NCI-H69 (cell line): ENCODE measurements around the gene FCER1A.
"Not testable (repeated sequence)": the region's sequence is repeated elsewhere in the genome, so short reads cannot be mapped to it uniquely, and the experiment has no call there.

ENCODE experiments used
- DNase-seq: peaks from one replicate; lab custom pipeline; 2025; lab: John Stamatoyannopoulos, UW

FCER1A gene

DNA sequence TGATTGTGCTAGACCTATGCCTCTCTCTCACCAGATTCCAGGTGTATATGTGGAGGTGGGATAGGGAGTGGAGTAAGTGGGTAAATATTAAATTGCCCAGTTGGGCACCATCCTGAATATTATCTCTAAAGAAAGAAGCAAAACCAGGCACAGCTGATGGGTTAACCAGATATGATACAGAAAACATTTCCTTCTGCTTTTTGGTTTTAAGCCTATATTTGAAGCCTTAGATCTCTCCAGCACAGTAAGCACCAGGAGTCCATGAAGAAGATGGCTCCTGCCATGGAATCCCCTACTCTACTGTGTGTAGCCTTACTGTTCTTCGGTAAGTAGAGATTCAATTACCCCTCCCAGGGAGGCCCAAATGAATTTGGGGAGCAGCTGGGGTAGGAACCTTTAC lies at the start of gene FCER1A:
Gene FCER1A (plus strand): TSS at position 242 of the 400 bp plus-strand sequence. CDS start 29 bp downstream, at position 271.
- no peak for DNase-seq

DNA sequence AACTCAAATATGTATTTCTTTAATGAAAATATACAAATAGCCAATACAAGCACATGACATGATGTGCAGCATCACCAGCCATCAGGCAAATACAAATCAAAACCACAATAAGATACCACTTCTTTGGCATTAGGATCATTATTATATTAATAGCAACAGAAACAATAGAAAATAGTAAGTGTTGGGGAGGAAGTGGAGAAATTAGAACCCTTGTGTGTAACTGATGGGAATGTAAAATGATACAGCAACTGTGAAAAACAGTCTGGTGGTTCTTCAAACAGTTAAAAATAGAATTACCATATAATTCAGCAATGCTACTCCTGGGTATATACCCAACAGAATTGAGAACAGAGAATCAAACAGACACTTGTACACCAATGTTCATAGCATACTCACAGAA lies 40.8 kb upstream of the FCER1A start:
- DNase-seq, result no peak

DNA sequence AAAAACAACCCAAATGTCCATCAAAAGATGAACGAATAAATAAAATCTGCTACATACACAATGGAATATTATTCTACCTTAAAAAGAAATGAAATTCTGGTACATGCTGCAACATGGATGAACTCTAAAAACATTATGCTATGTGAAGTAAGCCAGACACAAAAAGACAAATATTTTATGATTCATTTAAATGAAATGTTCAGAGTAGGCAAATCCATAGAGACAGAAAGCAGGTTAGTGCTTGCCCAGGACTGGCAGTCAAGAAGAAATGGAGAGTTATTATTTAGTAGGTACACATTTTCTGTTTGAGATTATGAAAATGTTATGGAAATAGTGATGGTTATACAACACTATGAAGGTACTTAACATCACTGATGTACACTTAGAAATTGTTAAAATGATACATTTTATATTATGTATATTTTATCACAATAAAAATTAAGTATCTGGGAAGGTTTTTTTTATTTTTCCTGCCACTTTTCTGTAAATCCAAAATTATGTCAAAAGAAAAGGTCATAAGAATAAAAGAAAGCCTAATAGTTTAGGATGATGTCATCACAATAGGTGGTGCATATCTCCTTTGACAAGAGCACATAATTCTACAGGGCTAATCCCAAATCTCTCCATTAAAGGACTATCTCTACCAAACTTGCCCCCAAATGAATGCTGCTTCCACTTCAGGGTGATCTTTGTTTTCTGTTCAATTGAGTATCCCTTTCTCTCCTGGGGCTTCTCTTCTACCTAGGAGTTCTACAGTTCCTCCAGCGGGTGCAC lies 40.2 kb upstream of the FCER1A start:
- no peak for DNase-seq

DNA sequence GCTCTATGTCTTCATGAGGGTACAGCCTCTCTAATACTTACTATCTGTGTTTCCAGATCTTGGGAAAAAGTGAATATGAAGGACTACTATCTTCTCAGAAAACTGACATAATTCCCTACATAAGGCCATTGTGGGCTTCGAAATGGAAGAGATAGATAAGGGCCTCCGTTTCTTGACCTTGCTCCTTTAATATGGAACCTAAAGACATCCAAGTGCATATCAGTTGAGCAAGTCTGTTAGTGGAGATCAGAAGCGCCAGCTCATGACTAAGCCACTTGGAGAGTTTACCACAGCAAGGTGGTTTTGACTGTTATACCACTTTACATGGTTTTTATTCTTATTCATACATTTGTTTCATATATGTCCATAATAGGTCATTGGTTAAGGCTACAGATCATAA lies 35.3 kb upstream of the FCER1A start:
- no peak for DNase-seq

DNA sequence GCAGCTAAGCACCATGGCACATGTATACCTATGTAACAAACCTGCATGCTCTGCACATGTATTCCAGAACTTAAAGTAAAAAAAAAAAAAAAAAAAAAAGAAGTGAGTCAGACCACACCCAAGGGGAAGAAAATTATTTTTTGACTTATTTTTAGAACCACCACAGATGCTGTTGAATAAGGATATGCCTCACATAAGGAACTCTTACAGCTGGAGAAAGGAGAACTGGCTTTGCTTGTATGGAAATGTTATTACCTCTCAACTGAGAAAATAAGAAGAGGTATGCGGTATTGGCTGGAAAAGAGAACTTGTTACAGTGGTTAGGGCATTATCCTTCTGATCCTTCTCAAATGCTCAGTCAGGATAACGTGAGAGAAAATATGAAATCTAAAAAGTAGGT lies 27.5 kb upstream of the FCER1A start:
- DNase-seq, result no peak

DNA sequence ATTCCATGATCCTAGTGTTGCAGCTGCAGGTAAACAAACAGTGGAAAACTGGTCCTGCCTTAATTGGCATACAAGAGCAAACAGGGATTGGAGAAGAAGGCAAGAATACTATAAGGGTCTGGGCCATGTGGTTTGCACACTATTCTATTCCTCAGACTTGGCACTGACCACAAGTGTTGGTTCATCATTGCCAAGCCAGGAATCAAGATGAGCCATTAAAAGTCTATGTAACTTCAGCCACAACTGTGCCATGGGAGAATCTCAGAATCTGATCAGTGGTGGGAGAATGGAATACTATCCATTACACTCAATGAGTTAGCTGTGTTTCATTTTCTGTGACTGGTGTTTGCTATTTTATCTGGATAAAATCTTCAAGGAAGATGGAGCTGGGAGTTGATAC lies 26.2 kb upstream of the FCER1A start:
- no peak for DNase-seq

DNA sequence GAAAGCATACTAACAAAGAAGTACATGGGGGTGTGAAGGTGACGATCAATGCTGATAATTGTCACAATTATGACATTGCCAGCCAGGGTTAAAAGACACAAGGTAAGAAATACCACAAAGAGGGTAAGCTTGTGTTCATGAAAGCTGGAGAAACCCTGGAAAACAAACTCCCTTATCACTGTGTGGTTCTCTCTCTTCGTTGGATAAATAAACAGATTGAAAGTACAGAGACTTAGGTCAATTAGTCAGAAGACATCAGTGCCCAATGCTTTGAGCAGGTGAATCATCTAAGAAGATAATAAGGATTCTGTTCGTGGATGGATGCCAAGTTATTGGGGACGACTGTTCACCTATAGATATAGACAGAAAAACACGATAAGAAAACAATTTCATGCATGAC lies 22.4 kb upstream of the FCER1A start:
- no peak for DNase-seq

DNA sequence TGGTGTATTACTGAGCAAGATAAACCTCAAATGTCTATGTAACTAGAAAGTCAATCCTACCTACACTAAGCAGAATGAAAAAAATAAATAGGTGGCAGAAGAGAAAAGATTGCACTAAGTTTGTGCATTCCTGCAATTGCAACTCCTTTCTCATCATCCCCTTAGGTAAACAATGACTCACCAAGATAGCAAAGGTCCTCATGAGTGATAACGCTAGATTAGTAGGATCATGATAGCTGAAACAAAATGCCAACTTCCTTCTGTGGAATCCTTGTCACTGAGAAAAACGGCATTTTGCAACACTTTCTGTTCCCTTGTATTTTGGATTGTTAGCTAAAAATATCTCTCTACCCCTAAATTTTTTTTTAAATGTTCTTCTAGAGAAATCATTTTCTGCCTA lies 20.0 kb upstream of the FCER1A start:
- DNase-seq, result no peak

DNA sequence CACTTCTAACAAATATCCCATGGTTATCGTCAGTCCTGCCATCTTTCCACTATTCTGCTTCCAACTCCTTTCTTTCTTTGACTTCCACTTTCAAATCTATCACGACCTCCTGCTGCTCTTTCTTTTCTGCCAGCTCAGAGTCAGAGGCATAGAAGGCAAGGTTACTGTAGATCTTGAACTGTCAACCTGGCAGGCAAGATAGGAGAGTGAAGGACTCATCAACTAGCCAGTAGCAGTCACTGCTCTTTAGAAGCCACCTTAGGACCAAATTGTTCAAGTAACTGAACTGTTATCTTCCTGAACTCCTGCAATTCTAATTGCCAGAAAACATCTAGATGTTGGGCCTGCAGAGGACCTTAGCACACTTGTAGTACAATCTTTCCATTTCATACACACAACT lies 13.1 kb upstream of the FCER1A start:
- no peak for DNase-seq

DNA sequence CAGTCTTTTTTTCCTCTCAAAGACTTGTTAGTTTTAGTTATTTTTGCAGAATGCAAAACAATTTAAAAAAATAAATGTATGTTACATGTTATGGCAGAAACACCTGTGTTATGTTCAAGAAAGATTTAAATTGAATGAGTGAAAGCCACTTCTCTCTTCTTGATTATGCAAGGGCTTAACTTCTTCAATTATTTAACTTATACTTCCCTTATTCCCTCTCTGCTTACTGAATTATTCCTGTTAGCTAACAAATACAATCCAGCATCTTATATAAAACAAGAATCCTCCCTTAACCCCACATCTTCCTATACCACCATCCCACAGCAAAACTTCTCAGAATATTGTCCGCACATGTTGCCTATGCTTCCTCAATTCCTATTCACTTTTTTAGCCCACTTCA lies 10.7 kb upstream of the FCER1A start:
- DNase-seq, result no peak

DNA sequence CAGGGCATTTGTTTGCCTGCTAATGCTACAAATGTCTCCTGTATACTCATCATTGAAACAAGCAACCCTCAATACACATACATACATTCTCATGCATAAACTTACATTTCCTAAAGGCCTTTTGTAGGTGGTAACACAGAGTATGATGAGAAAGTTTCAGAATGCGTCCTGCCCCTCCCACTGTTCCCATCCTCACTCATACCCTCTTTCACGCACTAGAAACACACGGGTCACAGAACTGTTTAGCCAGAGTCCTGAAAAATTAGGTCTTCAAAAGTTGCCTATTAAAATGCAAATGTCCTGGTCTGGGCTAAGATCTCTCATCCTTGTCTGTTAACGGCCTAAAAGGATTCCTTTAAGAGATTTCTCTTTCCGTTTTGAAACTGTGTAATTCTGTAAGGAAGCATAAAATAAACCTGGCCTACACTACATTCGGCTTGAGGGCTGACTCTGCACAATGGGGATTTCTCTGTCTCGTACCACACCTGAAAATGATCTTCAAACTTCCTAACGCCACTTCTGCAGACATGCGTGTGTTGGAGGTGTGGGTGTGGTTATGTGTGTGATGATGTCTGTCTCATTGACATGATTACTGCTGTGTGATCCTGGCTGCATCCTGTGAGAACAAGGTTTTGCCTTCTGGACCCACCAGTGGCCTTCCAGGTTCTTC lies 5.3 kb upstream of the FCER1A start:
- DNase-seq, result no peak

DNA sequence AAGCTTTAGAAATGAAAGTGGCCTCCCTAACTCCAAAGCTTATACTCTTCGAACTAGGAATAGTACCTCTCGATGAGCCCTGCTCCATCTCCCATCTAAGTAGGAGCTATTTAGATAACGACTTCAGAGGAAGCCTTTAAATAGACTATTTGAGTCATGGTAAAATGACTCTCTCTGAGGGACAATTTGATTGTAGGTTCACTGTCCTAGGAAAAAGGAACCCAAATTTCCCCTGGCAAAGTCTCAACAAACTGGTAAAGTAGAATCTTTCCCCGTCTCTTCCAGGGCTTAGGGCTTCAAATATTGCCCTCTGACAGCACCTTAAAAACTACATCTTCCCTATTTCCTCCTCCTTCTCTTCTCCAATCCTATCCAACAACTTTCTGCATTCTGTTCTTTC lies 2.0 kb upstream of the FCER1A start:
- no peak for DNase-seq

DNA sequence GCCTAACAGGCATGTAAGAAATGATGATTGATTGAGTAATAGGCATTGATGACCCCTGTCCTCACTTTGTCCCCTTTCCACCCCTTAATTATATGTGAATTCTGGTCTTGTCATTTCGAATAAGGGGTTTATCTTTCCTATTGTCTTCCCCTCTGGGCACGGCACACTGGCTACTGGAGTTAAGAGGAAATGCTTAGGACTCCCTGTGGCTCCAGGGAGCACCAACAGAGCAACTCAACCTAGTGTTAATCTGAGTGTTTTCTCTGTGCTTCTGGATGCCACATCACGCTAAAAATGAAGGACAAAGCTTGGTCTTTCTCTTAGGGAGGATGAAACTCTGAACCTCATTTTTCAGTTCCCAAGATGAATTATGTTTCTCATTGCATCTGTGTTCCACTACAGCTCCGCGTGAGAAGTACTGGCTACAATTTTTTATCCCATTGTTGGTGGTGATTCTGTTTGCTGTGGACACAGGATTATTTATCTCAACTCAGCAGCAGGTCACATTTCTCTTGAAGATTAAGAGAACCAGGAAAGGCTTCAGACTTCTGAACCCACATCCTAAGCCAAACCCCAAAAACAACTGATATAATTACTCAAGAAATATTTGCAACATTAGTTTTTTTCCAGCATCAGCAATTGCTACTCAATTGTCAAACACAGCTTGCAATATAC lies 5.3 kb downstream of the FCER1A start:
- no peak for DNase-seq

DNA sequence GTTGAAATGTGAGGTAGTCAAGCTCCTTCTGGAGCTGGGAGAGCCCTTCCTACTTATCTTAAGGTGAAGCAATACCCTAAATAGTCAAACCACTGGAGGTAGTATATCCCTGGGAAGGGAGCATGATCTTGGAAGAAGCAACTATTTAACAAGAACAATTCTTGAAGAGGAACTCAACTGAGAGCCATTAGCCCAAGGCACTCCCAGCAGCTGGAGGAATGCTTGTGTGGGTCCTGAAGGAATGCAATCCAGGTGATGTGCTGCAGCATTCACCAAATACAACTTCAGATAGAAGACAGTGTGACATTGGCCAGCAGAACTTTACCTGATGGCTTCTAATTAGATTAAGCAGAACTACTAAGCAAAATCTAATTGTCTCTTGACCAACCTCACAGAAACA lies 9.5 kb downstream of the FCER1A start:
- DNase-seq, result no peak

DNA sequence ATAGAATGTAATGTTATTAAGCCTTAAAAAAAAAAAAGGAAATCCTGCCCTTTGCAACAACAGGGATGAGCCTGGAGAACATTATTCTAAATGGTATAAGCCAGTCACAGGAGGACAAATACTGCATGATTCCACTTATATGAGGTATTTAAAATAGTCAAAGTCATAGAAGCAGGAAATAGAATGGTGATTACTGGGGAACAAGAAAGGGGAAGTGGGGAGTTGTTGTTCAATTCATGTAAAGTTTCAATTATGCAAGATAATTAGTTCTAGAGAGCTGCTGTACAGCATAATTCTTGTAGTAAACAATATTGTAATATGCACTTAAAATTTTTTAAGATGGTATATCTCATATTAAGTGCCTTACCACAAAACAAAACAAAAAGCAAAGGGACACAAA lies 13.2 kb downstream of the FCER1A start:
- no peak for DNase-seq

DNA sequence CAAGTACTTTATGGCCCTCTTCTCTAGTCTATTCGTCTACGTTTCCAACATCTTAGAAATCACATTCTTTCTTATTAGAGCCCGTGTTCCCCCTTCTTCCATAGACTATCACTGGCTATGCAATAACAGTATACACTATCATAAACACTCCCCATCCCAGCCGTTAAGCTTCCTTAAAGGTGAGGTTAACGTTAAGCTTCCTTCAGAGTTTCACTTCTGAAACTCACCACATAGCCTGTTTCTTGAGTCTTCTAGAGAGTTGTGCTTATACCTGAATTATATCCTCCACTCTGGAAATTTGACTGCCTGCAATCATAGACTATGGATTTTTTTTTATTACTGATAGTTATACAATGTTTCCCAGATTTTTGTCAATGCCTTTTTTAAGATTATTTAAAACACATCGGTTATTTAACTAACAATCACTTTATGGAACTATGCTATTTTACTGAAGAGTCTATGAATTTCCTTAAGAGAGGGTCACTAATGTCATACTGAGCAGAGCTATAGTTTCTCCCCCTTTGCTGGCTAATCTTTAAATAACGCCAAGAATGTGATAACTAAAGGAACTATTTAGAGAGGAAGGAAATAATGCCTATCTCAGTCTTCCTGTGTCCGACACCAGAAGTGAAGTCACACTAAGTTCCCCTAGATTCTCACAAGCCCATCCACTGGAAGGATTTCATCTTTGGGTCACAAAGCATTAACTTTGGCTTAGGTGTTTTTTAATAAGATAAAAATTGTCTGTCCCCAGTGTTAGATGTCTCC lies 16.8 kb downstream of the FCER1A start:
- no peak for DNase-seq

DNA sequence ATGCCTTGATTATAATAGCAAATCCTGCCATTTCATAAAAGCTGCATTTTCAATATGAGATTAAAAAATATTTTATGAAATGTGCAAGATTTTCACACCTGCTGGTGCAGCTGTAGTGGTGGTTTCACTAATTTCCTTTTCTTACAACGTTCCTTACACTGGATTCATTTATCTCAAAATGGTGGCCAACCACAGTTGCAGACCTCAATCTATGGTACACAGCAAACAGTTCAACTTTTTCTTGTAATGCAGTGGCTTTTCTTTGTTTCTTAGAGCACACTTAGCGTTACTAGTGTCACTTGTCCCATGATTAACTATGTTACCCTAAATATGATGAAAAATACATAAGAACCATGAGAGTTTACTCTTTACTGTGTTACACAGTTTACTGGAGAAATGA lies 32.7 kb downstream of the FCER1A start:
- no peak for DNase-seq

DNA sequence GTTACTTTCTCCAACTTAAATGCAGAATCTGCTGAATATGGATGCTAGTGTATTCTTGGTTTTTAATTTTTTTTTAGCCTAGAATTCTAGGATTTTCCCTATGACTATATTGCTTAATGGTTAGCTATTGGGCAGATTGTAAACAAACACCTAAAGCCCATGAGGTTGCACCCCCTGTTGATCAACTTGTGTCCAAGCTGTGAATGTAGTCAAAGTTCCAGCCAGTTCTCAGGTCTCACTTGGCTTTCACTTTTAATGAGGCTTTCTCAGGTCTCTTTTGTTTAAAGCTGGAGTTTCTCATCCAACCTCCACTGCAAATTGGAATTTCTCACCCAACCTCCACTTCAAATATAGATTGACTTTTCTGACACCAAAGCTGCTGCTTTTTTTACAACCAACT lies 35.9 kb downstream of the FCER1A start:
- no peak for DNase-seq

DNA sequence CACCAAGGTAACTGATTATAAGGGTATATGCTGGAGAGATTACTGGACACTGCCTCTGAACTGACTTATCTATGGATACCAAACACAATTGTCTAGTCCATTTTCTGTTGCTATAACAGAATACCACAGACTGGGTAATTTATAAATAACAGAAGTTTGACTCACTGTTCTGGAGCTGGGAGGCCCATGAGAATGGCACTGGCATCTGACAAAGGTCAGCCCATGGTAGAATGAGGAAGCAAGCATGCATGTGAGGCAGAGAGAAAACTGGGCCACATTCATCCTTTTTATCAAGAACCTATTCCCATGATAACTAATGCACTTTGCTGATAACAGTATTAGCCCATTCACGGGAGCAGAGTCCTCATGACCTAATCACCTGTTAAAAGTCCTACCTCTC lies 37.4 kb downstream of the FCER1A start:
- no peak for DNase-seq

DNA sequence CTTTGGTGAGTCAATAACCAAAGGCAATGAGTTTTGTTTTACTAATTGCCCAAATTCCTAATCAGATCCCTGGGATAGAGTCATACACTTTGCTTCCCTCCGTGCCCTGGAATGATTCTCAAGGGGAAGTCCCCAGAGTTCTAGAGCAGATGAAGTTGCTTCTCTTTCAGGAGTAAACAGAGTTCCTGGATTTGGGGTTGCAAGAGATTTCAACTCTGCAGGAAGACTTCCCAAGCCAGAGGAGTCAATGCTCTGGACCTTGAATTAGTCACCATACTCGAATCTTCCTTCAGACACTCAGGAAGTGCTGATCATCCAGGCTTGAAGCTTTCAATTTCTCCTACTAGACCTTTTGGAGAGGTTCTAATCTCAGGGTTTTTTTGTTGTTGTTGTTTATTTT lies 39.6 kb downstream of the FCER1A start:
- DNase-seq, result no peak

DNA sequence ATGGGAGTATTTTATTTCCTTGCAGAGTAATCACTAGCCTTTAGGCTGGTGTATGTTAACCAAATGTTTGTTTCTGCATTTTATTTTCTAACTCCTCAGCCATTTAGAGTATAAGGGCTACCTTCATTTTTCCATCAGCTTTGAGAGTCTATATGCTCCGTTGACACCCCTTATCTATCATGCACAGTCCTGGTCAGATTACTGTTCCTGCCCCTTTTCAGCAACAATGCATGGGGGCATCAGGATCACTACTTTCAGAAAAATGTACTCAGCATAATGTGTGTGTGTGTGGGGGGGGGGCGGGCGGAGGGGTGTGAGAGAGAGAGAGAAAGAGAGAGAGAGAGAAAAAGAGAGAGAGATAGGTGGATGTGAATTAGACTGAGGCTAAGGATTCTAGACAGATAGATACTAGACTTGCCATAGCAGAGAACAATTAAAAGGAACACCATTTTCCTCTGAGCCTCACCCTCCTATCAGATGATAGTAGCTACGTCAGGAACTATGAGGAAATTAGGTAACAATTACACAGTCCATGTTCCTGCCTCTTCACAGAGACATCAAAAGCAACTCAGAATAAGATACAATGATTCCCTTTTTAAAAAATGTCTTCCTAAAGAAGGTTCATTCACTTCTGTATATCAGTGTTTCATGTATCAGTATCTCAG lies 40.8 kb downstream of the FCER1A start:
- DNase-seq, result no peak

DNA sequence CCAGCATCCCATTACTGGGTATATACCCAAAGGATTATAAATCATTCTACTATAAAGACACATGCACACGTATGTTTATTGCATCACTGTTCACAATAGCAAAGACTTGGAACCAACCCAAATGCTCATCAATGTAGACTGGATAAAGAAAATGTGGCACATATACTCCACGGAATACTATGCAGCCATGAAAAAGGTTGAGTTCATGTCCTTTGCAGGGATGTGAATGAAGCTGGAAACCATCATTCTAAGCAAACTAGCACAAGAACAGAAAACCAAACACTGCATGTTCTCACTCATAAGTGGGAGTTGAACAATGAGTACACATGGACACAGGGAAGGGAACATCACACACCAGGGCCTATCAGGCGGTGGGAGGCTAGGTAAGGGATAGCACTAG lies 47.2 kb downstream of the FCER1A start:
- DNase-seq, result not testable (repeated sequence)
